ENCODE measurements around the gene SF1.

The SF1 gene

DNA sequence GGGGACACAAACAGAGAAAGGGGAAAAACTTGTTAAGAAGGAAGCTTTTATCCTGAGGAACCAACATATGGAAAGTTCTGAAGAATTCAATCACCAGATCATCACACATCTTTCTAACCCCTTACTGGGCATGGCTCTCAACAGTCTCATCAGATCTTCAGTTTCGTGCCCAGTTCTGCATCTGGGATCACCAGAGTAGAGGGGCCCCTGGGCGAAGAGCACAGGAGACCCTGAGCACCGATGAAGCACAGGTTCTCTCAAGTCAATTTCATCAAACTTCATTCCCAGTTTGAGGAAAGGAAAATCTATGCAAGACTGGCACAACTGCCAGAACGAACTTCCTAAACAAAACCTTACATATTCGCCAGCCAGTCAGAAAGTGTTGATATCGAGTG lies 10.0 kb downstream of the SF1 start:
- H3K4me3 ChIP-seq (replicated peaks; ENCODE audit: low read depth, low read length): no peak overlapping the region
- DNase-seq (ENCODE audit: low read depth): no peak
- TF ChIP-seq, protein P1, sequence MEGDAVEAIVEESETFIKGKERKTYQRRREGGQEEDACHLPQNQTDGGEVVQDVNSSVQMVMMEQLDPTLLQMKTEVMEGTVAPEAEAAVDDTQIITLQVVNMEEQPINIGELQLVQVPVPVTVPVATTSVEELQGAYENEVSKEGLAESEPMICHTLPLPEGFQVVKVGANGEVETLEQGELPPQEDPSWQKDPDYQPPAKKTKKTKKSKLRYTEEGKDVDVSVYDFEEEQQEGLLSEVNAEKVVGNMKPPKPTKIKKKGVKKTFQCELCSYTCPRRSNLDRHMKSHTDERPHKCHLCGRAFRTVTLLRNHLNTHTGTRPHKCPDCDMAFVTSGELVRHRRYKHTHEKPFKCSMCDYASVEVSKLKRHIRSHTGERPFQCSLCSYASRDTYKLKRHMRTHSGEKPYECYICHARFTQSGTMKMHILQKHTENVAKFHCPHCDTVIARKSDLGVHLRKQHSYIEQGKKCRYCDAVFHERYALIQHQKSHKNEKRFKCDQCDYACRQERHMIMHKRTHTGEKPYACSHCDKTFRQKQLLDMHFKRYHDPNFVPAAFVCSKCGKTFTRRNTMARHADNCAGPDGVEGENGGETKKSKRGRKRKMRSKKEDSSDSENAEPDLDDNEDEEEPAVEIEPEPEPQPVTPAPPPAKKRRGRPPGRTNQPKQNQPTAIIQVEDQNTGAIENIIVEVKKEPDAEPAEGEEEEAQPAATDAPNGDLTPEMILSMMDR (IDR thresholded peaks at IDR 0.05; ENCODE audit: low read length, missing control alignments): no peak

DNA sequence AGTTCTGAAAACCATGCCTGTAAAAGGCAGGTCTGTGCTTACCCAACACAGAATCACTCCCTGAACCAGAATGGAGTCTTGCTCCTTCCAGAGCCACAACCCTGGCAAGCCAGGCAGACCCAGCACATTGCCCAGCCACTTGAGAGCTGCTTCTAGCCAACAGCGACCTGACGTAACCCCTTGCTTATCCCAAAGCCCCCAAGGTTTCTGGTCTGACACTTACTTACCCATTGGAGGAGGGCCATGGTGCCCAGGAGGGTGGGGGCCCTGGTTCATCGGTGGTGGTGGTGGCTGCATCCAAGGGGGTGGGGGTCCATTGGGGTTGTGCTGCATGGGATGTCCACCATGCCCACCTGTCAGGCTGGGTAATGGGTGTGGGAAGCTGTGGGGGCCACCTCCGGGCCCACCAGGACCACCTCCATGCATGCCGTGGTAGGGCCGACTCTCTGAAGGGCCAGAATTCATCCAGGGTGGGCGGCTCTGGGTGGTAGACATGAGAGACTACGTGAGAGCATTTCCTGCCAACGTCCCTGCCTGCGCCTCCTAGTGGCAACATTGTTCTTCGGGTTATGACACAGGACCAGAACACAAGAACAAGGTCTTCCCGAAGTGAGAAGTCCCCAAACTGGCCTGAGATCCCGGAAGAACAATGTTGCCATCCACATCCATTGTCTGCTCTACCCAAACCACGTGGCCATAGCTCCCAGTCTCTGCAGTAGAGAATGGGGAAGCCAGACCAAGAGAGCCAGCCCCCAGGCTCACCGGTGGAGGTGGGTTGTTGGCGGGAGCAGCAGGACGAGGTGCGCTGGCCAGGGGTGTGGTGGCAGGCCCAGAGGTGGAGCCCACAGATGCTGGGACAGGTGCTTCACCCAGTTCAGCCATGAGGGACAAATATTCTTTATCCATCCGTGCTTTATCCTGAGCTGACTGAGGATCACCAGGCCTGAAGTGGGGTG lies 10.7 kb downstream of the SF1 start:
- peak; percentile 80 for DNase-seq (ENCODE audit: low read depth)
- H3K4me3 ChIP-seq (replicated peaks; ENCODE audit: low read depth, low read length): no peak overlapping the region
- TF ChIP-seq, protein P1 (IDR thresholded peaks at IDR 0.05; ENCODE audit: low read length, missing control alignments): peak; percentile 77

DNA sequence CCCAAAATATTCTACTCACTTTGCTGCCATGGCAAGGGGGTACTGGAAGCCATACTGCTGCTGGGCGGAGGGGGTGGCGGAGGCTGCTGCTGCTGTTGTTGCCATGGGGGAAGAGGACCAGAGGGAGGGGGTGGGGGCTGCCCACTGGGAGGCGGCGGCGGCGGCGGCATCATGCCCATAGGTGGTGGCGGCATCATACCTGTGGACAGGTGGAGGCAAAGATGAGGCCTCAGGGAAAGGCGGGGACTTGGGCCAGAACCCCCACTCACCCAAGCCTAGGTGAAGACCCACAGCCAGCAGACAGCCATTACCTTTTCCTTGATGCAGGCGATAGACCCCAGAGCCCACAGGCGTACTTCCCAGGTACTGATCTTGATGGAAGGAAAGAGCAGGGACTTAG lies 11.5 kb downstream of the SF1 start:
- TF ChIP-seq, protein P1 (IDR thresholded peaks at IDR 0.05; ENCODE audit: low read length, missing control alignments): no peak
- DNase-seq (ENCODE audit: low read depth): no peak
- H3K4me3 ChIP-seq (replicated peaks; ENCODE audit: low read depth, low read length): no peak overlapping the region

- no peak overlapping the region for H3K4me3 ChIP-seq (replicated peaks; ENCODE audit: low read depth, low read length)
- TF ChIP-seq, protein P1 (IDR thresholded peaks at IDR 0.05; ENCODE audit: low read length, missing control alignments): no peak
- no peak for DNase-seq (ENCODE audit: low read depth)
Measured at GRCh38 chr11:64765851-64766665, 12.3 kb downstream of the SF1 start.

DNA sequence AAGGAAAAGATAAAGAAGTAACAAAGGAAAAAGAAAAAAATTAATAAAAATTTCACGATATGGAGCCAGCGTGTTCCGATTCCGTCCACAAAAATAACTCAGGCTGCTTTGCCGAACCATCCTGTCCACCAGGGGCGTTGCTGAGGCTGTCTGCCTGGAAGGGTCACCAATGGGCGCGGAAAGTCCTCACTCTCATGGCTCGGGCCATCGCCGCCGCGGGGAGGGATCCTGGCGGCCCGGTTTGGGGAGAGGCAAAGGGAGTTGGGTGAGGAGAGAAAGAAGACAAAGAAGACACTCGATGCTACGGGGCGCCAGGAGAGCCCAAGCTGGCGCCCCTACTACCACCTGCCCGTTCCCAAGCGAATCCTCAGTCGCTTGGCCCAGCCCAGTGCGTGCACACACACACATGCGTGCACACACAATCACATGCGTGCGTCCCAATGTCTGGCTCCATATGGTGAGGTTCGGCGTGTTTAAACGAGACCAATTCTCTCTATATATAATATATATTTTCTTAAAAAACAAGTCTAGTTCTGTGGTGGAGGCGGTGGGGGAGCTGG lies 13.0 kb downstream of the SF1 start:
- TF ChIP-seq, protein P1 (IDR thresholded peaks at IDR 0.05; ENCODE audit: low read length, missing control alignments): peak; percentile 14
- no peak overlapping the region for H3K4me3 ChIP-seq (replicated peaks; ENCODE audit: low read depth, low read length)
- no peak for DNase-seq (ENCODE audit: low read depth)

- TF ChIP-seq, protein P1 (IDR thresholded peaks at IDR 0.05; ENCODE audit: low read length, missing control alignments): no peak
- H3K4me3 ChIP-seq (replicated peaks; ENCODE audit: low read depth, low read length): no peak overlapping the region
- DNase-seq (ENCODE audit: low read depth): no peak
Measured at GRCh38 chr11:64764753-64765152, 13.6 kb downstream of the SF1 start.

All from fibroblast of pulmonary artery (primary cell).